M059J (cell line): ENCODE data around the gene RHBDL1. TPM values are rescaled to one million over a fixed set of nuclear protein-coding genes. Genes with fewer than 3 reads are reported as not detected.

ENCODE experiments used
- DNase-seq: peaks from one replicate; pipeline ENCODE4 v3.0.0-alpha.2; 2012; ENCODE audit warnings: low read depth
- total RNA-seq: library from RNA; depleted of rRNA; stranded (reverse); fragments of >200 nt; shearing (Covaris generic); gene quantifications from 2 replicates; pipeline ENCODE4 v1.2.3, GENCODE V29; 2014

RHBDL1 gene
- total RNA-seq, 1 experiment from 2014 or later: 0.15 TPM

DNA sequence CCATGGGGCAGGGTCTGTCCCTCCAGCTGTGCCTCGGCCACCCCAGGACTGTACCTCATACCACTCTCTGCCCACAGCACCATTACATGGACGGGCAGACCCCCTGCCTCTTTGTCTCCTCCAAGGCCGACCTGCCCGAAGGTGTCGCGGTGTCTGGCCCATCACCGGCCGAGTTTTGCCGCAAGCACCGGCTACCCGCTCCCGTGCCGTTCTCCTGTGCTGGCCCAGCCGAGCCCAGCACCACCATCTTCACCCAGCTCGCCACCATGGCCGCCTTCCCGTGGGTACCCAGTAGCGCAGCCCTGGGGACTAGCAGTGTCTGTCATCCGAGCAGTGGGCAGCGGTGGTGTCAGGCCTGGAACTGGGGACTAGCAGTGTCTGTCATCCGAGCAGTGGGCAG is 2.6 kb upstream of the RHBDL1 start:
- no peak for DNase-seq

DNA sequence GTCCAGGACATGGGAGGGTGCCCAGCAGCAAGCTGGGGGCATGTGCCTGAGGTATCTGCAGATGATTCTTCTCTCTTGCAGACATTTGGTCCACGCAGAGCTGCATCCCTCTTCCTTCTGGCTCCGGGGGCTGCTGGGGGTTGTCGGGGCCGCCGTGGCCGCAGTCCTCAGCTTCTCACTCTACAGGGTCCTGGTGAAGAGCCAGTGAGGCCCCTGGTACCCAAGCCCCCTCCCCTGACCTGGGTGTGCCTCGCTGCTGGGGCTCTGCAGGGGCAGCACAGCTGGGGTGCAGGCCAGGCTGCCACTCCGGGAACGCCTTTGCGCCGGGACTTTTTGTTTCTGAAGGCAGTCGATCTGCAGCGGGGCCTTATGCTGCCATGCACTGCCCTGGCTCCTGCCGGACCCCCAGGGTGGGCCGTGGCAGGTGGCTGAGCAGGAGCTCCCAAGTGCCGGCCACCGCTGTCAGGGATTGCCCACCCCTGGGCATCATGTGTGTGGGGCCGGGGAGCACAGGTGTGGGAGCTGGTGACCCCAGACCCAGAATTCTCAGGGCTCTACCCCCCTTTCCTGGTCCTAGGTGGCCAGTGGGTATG is 2.0 kb upstream of the RHBDL1 start:
- no peak for DNase-seq

DNA sequence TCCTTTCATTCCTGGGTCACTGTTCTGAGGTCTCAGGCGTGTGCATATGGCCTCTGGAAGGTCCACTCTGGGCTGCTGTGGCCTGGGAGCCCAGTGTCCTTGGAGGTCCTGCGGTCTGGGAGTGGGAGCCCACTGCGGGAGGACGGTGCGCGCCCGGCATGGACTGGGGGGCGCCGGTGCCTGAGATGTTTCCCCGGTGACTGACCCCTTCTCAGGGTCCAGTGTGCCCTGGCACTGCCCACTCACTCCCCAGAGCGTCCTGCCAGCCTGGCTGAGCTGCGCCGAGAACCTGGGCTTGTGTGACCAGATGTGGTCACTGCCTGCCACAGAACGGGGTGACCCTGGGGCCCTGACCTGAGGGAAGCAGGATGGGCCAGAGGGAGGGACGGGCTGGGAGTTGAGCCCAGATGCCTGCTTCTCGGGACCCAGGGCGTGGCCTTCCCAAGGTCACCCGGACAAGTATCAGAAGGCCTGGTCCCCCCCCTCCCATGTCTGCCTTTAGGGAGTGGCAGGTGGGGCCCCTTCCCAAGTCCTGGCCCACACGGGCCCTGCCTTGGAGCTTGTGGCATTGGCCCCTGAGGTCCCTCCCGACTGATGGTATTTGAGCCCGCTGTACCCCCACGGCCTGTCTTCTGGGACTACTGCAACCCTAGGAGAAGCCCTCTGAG is 1.1 kb upstream of the RHBDL1 start:
- no peak for DNase-seq

DNA sequence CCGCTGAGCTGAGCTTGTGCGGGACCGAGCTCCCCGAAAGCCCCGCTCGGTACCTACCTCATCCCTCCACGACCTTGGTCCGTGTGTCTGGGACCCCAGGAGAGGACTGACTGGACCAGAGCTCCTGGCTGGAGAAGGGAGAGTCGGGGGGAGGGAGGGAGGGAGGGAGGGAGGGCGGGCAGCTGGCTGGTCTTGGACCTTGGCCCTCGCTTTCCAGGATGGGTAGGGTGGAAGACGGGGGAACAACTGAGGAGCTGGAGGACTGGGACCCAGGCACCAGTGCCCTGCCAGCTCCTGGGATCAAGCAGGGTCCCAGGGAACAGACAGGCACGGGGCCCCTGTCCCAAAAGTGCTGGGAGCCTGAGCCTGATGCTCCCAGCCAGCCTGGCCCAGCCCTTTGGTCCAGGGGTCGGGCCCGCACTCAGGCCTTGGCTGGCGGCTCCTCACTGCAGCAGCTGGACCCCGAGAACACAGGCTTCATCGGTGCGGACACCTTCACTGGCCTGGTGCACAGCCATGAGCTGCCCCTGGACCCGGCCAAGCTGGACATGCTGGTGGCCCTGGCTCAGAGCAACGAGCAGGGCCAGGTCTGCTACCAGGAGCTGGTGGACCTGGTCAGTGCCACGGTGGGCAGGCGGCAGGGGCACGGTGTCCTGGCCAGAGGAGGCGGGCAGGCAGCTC is 553 bp downstream of the RHBDL1 start:
- DNase-seq: no peak

DNA sequence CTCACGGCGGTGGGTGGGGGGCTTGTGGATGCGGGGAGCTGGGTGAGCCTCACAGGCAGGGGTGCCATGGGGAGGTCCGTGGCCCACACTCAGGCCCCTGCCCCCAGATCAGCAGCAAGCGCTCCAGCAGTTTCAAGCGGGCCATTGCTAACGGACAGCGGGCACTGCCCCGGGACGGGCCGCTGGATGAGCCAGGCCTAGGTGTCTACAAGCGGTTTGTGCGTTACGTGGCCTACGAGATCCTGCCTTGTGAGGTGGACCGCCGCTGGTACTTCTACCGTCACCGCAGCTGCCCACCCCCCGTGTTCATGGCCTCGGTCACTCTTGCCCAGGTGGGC is 1.1 kb downstream of the RHBDL1 start:
- no peak for DNase-seq

DNA sequence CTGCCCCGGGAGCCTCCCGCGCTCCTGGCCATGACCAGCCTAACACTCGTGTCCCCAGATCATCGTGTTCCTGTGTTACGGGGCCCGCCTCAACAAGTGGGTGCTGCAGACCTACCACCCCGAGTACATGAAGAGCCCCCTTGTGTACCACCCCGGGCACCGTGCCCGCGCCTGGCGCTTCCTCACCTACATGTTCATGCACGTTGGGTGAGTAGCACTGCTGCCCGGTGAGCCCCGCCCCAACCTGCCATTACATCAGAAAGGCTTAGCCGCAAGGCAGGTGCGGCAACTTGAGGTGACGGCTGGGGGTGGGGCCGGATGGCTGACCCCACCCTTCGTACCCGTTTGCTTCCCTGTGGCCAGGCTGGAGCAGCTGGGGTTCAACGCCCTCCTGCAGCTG is 1.4 kb downstream of the RHBDL1 start:
- no peak for DNase-seq

DNA sequence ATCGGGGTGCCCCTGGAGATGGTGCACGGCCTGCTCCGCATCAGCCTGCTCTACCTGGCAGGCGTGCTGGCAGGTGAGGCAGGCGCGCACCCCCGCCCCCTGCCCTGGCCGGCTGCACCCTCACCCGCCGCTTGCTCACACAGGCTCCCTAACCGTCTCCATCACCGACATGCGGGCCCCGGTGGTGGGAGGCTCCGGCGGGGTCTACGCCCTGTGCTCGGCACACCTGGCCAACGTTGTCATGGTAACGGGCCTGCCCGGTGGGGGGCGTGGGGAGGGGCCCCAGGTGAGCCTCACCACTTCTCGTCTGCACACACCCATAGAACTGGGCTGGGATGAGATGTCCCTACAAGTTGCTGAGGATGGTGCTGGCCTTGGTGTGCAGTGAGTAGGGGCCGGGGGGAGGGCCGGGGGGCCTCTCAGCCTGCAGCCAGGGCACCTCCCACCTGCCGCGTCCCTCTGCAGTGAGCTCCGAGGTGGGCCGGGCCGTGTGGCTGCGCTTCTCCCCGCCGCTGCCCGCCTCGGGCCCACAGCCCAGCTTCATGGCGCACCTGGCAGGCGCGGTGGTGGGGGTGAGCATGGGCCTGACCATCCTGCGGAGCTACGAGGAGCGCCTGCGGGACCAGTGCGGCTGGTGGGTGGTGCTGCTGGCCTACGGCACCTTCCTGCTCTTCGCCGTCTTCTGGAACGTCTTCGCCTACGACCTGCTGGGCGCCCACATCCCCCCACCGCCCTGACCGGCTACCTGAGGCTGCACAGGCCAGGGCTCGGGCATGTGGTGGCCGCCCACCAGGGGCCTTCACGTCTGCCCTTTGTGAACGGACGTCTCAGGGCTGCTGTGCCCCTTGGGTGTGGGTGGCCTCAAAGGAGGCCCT is 2.1 kb downstream of the RHBDL1 start:
- no peak for DNase-seq

DNA sequence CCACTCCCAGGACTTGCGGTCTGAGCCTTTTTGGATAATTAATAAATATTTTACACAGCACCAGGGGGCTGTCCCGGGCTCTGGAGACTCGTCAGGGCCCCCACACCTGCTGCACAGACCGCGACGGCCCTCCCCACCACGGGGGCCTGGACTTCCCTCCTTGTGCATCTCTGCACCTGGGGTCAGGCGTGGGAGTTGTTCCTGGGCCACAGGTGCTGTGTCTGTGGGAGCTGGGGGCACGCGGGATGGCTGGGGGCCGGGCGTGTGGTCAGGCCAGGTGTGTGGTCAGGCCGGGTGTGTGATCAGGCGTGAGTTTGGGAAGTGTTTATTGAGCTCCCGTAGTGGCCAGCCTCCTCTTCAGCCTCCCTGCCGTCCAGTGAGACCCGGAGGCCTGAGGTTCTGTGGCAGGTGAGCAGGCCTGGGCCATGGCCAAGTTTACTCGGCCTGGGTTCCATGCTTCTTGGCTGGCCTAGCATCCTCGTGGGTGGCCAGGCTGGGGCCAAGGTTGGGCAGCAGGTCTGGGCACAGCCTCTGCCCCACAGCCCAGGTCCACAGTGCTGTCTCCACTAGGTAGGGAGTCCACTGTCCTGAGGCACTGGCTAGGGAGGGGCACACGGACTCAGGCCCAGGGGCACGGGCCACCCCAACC is 2.9 kb downstream of the RHBDL1 start:
- no peak for DNase-seq

DNA sequence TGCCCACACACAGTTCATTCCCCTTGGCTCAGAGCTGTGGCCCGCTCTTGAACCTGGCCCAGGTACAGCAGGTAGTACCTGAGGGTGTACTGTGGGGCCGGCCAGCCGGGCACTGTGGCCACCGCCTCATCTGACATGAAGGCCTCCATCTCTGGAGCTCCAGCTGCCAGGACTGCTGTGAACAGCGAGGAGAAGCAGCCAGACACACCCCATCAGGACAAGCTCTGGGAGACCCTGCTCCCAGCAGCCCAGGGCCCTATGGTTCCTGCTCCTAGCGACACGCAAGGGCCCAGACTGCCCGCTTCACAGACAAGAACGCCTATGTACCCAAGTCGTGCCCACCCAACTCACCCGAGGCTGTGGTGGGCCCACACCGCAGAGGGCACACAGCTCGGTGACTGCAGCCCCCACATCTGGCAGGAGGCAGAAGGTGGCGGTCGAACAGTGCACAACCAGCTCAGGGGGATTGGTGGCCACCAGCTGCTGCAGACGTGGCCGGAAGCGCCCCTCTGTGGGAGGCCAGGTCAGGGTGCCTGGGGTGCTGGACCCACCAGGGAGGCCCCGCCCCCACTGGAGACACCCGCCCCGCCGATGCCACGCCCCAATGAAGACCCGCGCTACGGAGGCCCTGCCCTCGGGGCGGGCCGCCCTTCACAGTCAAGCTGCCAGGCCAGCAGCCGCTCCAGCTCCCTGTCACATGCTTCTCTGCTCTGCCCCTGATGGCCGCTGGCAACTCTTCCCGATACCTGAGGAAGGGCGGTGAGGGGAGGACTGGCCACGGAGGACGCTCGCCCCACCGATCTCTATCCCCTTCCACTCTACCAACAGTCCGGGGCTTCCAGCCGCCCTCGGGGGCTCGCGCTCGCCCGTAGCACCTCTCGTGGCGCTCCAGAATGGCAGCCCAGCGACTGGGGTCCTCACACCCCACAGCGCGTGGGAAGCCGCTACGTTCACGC is 3.7 kb downstream of the RHBDL1 start:
- DNase-seq: peak; percentile 49

DNA sequence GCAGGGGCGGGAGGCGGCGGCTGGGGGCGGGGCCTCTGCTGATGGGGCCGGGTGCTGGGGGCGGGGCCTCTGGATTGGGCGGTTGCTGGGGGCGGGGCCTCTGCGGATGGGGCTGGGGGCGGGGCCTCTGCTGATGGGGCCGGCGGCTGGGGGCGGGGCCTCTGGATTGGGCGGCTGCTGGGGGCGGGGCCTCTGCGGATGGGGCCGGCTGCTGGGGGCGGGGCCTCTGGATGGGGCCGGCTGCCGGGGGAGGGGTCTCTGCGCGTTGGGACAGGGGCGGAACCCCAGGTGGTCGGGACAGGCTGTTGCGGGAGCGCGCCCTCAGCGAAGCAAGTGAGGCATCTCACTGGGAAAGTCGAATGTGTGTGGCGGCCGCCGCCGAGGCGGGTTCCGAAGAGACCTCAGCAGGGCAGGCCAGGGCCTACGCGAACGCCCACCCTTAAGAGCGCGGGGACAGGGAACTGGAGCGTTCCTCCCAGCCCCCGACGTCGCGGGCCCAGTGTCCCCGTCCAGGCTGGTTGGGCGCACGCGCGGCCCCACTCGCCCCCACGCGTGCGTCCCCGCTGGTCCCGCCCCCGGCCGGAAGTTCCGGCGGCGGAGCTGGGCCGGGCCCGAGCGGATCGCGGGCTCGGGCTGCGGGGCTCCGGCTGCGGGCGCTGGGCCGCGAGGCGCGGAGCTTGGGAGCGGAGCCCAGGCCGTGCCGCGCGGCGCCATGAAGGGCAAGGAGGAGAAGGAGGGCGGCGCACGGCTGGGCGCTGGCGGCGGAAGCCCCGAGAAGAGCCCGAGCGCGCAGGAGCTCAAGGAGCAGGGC is 4.5 kb downstream of the RHBDL1 start, which contains the start of gene STUB1:
Gene STUB1, plus strand, starts transcription at position 597 of the 811 bp plus-strand sequence. Its CDS starts 116 bp downstream, at position 713.
- DNase-seq: peak; percentile 78

DNA sequence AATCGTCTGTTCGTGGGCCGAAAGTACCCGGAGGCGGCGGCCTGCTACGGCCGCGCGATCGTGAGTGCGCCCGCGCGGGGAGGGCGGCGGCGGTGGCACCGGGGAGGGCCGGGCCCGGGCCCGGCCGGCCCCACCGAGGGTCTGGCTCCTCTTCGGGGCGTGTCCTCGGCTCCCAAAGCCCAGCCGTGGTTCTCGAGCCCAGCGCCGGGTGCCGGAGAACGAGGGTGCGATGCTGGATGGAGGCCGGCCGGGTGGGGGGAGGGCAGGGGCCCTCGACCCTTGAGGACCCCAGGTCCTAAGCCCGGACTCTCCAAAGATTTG is 5.1 kb downstream of the RHBDL1 start:
- no peak for DNase-seq

DNA sequence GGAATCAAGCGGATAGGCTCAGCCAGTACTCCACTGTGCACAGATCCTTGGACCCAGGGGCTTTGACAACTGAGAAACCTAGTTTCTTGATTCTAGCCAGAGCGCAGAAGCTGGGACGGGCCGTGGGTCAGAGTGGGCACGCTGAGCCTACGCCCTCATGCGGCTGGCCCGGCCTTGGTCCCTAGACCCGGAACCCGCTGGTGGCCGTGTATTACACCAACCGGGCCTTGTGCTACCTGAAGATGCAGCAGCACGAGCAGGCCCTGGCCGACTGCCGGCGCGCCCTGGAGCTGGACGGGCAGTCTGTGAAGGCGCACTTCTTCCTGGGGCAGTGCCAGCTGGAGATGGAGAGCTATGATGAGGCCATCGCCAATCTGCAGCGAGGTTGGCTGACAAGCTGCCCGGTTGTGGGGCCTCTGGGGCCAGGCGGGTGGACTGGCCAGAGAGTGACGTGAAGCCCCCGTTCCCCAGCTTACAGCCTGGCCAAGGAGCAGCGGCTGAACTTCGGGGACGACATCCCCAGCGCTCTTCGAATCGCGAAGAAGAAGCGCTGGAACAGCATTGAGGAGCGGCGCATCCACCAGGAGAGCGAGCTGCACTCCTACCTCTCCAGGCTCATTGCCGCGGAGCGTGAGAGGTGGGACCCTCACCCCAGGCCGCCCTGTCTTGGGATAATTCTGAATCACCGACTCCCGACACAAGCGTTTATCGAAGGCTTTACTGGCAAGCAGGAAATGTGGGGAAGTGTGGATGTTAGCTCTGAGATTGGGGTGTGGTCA is 5.7 kb downstream of the RHBDL1 start:
- DNase-seq: peak; percentile 63

DNA sequence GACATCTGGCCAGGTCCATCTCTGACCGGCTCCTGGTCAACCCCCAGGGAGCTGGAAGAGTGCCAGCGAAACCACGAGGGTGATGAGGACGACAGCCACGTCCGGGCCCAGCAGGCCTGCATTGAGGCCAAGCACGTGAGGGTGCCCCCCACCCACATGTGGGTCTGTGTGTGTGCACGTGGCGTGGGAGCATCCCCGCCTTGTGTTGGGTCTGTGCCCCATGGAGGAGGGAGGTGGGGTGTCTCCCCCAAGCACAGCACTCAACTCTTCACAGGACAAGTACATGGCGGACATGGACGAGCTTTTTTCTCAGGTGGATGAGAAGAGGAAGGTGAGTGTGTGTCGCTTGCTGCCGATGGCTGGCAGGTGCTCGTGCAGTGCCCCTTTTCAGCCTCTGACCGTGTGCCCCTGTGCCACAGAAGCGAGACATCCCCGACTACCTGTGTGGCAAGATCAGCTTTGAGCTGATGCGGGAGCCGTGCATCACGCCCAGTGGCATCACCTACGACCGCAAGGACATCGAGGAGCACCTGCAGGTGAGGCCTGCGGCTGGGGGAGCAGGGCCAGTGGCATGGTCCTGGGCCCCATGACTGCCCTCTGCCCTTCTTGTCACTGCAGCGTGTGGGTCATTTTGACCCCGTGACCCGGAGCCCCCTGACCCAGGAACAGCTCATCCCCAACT is 6.4 kb downstream of the RHBDL1 start:
- DNase-seq: peak; percentile 69

DNA sequence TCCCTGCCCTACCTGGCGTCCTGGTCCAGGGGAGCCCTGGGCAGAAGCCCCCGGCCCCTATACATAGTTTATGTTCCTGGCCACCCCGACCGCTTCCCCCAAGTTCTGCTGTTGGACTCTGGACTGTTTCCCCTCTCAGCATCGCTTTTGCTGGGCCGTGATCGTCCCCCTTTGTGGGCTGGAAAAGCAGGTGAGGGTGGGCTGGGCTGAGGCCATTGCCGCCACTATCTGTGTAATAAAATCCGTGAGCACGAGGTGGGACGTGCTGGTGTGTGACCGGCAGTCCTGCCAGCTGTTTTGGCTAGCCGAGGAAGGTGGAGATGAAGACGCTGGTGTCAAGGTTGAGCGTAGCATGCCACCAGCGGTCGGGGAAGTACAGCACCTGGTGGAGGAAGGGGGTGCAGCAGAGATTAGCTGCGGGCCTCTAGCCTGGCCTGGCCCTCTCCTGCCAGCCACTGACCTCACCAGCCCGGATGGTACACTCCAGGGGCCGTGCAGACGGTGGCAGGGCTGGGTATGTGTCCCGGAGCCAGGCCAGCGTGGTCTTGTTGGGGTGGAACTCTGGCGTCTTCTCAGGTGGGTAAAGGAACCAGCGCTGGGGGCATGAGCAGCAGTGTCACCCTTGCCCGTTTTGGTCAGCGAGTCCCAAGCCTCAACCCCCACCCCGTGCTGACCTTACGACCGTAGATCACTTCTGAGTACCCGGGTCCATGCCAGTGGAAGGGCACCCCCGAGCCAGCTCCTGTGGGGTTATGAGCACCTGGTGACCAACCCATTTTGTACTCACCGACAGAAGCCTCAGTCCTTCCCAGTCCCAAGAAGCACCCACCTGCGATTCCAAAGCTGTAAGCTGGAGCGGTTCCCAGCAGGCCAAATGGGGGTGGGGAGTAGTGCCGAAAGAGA is 7.3 kb downstream of the RHBDL1 start:
- DNase-seq: no peak

DNA sequence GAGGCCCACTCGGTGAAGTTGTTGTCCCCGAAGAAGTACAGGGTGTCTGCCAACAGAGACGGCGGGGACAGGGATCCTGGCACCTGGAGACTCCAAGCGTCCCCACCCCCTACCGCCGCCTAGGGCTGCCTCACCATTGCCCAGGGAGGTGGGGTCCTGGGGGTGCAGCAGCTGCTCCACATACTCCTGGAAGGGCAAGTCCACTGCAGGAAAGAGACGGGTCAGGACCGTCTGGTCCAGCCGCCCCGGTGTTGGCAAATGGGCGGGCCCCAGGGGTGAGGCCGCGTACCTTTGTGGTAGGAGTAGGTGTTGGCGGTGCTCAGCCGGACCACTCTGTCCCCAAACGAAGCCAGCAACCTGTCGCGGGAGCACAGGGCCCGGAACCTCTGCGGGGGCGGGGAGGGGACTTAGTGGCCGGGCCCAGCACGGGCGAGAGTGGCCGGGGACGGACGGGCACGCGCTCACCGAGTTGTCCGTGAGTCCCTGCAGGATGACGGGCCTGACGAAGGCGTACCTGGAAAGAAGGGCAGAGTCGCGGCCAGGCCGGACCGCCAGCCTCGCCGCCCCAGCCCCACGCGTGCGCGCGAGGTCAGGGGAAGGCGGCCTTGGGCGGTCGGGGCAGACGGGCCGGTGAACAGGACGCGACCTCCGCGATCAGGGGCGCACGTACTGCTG is 8.1 kb downstream of the RHBDL1 start:
- no peak for DNase-seq

DNA sequence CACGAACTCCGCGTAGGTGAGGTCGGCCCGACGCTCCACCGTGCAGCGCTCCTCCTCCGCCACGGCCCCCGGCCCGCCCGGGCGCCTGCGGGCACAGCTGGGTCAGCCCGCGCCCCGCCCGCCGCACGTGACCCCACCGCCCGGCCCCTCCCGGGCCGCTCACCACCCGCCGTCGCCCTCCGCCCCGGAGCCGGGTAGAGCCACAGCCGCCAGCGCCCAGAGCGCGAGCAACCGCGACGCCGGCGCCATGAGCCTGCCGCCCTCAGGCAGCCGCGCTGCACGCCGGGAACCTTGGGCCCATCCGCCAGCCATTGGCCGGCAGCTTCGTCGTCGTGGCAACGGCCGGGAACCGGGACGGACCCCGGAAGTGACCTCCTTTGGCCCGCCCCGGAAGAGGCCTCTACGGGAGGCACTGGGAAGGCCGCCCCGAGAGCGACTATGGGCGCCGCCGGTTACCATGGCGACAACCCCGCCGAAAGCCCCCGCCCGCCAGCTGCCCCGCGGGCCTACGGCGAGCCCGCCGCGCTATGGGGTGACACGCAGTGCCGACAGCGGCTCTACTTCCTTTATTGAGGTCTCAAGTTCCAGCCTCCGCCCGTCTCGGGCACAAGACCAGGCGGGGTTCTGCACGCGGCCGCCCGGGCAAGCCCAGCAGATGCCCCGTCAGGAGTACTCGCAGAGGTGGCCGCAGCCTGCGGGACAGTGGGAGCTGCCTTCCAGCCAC is 8.8 kb downstream of the RHBDL1 start, which contains the start of gene JMJD8:
Gene JMJD8, minus strand, starts transcription at position 264 of the 724 bp plus-strand sequence. Its CDS starts 15 bp downstream, at position 249.
- DNase-seq: peak; percentile 95
